ENCODE measurements around the gene WDR7. TPM values are rescaled to one million over a fixed set of nuclear protein-coding genes. Genes with fewer than 3 reads are reported as not detected.

WDR7 gene
- total RNA-seq, 4 donors from 2014 or later = 23.1 to 48.6 (median 30.3) TPM

DNA sequence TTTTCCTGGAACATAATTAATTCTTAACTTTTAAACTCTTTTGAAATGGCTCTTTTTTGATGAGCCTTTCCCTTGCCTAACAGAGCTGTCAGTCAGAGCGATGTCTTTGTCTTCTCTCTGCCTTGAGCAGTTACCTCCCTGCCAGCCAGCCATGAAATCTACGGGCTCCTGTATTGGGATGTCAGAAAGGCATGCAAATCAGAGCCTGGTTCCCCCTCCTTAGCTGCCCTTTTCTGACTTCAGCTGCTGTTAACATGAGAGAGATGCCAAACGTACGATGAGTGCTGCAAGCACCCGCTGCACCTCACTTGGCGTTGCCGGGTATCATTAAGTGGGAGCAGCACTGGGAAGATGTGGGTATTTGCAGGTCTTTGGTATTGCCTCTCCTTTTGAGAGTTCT is 364.3 kb downstream of the WDR7 start:
- no peak overlapping the region for H3K27ac ChIP-seq (replicated peaks in 1 of 4)
- H3K36me3 ChIP-seq = peaks cover 0 to under 1% (median 0%) of the 10 kb centered on the region in 4 donors
- intact Hi-C loops (cut with DNase I) = no loop called here
- no peak for DNase-seq (ENCODE audit: extremely low spot score)
- TF ChIP-seq POLR2A (IDR thresholded peaks at IDR 0.05; ENCODE audit: low read depth) (no peak), CTCF (IDR thresholded peaks at IDR 0.05) (no peak), POLR2AphosphoS5 (IDR thresholded peaks at IDR 0.05) (no peak), EP300 (IDR thresholded peaks at IDR 0.05) (no peak)
- no peak overlapping the region for H3K4me3 ChIP-seq
- no peaks in the 10 kb centered on the region for H3K9me3 ChIP-seq
- WGBS = 95% methylated on average over 7 of the region's 7 CpGs
- no peaks in the 10 kb centered on the region for H3K27me3 ChIP-seq
- no peaks in the 10 kb centered on the region for H3K4me1 ChIP-seq

DNA sequence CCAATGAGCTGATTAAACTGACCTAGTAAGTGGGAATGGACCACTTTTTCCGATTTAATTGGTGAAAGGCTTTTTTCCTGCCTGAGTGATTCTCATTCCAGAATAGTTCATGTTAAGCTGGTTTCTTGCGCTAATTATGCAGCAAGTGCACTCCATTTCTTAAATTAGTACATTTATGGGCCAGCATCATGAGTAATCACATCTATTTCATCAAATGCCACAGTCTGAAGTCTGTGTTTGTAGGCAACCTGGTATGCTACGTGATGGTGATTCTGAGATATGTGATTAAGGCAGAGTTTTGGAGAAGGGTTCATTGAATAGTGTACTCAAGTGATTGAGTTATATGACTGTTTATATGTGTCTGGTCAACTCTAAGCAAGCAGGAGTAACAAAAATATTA is 367.7 kb downstream of the WDR7 start:
- Histone ChIP-seq H3K9me3 (no peaks in the 10 kb centered on the region), H3K4me1 (no peaks in the 10 kb centered on the region), H3K27me3 (no peaks in the 10 kb centered on the region), H3K27ac (replicated peaks in 1 of 4) (no peak overlapping the region), H3K36me3 (peaks cover 0 to 22% (median 13%) of the 10 kb centered on the region in 4 donors), H3K4me3 (no peak overlapping the region)
- no peak for DNase-seq (ENCODE audit: extremely low spot score)
- 97% methylated on average over 3 of the region's 3 CpGs for WGBS
- intact Hi-C loops (cut with DNase I) = no loop called here
- TF ChIP-seq EP300 (IDR thresholded peaks at IDR 0.05) (no peak), CTCF (IDR thresholded peaks at IDR 0.05) (no peak)

- TF ChIP-seq POLR2AphosphoS5 (IDR thresholded peaks at IDR 0.05) (no peak), POLR2A (IDR thresholded peaks at IDR 0.05; ENCODE audit: low read depth) (no peak), CTCF (IDR thresholded peaks at IDR 0.05) (no peak), EP300 (IDR thresholded peaks at IDR 0.05) (no peak)
- H3K9me3 ChIP-seq = no peaks in the 10 kb centered on the region
- no peaks in the 10 kb centered on the region for H3K27me3 ChIP-seq
- no peak overlapping the region for H3K4me3 ChIP-seq
- H3K4me1 ChIP-seq = no peaks in the 10 kb centered on the region
- peaks cover 12 to 34% (median 24%) of the 10 kb centered on the region in 4 donors for H3K36me3 ChIP-seq
- DNase-seq (ENCODE audit: extremely low spot score) = no peak
- WGBS = 70% methylated on average over 4 of the region's 4 CpGs
- H3K27ac ChIP-seq (replicated peaks in 1 of 4) = no peak overlapping the region
- intact Hi-C loops (cut with DNase I) = no loop called here
Observed at GRCh38 chr18:57022716-57023115, 371.6 kb downstream of the WDR7 start.

GRCh38 chr18:57023275-57023882 is 372.2 kb downstream of the WDR7 start:
- DNase-seq (ENCODE audit: extremely low spot score) = no peak
- intact Hi-C loops (cut with DNase I) = no loop called here
- TF ChIP-seq EP300 (IDR thresholded peaks at IDR 0.05) (no peak), CTCF (IDR thresholded peaks at IDR 0.05) (no peak), POLR2AphosphoS5 (IDR thresholded peaks at IDR 0.05) (no peak), POLR2A (IDR thresholded peaks at IDR 0.05; ENCODE audit: low read depth) (no peak)
- Histone ChIP-seq H3K27me3 (no peaks in the 10 kb centered on the region), H3K4me1 (no peaks in the 10 kb centered on the region), H3K9me3 (no peaks in the 10 kb centered on the region), H3K36me3 (peaks cover 15 to 38% (median 26%) of the 10 kb centered on the region in 4 donors), H3K27ac (replicated peaks in 1 of 4) (no peak overlapping the region), H3K4me3 (no peak overlapping the region)
- 47% methylated on average over 3 of the region's 3 CpGs for WGBS

GRCh38 chr18:57025540-57025939 is 374.4 kb downstream of the WDR7 start:
- Histone ChIP-seq H3K27ac (replicated peaks in 1 of 4) (no peak overlapping the region), H3K4me1 (no peaks in the 10 kb centered on the region), H3K9me3 (no peaks in the 10 kb centered on the region), H3K36me3 (peaks cover 24 to 55% (median 38%) of the 10 kb centered on the region in 4 donors), H3K4me3 (no peak overlapping the region), H3K27me3 (no peaks in the 10 kb centered on the region)
- TF ChIP-seq POLR2A (IDR thresholded peaks at IDR 0.05; ENCODE audit: low read depth) (no peak), CTCF (IDR thresholded peaks at IDR 0.05) (no peak), EP300 (IDR thresholded peaks at IDR 0.05) (no peak), POLR2AphosphoS5 (IDR thresholded peaks at IDR 0.05) (no peak)
- WGBS = 88% methylated on average over 4 of the region's 4 CpGs
- no peak for DNase-seq (ENCODE audit: extremely low spot score)
- intact Hi-C loops (cut with DNase I) = no loop called here
